HepG2 (cell line): ENCODE measurements around the gene ZNF747. TPM values are rescaled to one million over a fixed set of nuclear protein-coding genes. Genes with fewer than 3 reads are reported as not detected.

Experiments used
- CERS6 ChIP-seq: sonication (generic); formaldehyde crosslinking; IDR thresholded peaks from 2 replicates; pipeline ENCODE4 v1.5.0; 2020; ENCODE audit warnings: missing genetic modification reagents
- HNF4A ChIP-seq: sonication (generic); formaldehyde crosslinking; IDR thresholded peaks from 2 replicates; pipeline ENCODE4 v1.4.0; 2020; ENCODE audit warnings: missing genetic modification reagents
- NFRKB ChIP-seq: fragments of 450-650 bp; IDR thresholded peaks from 2 replicates; pipeline ENCODE4 v1.6.1; 2017
- NR2F2 ChIP-seq: IDR thresholded peaks from 2 replicates; pipeline ENCODE4 v1.6.1; 2012; ENCODE audit warnings: low read depth, inconsistent platforms, borderline replicate concordance
- PAWR ChIP-seq: sonication (generic); formaldehyde crosslinking; IDR thresholded peaks from 2 replicates; pipeline ENCODE4 v1.4.0; 2020; ENCODE audit warnings: missing genetic modification reagents, mild to moderate bottlenecking, borderline replicate concordance
- SRSF1 ChIP-seq: fragments of 200-400 bp; formaldehyde crosslinking; optimal IDR thresholded peaks from 2 replicates; pipeline ENCODE3; 2017; ENCODE audit warnings: mild to moderate bottlenecking, low read depth, low read length, moderate library complexity
- THRA ChIP-seq: sonication (generic); formaldehyde crosslinking; IDR thresholded peaks from 2 replicates; pipeline ENCODE4 v1.4.0; 2020; ENCODE audit warnings: missing genetic modification reagents, borderline replicate concordance
- ZBTB40 ChIP-seq, 2 experiments: fragments of 450-650 bp in 1 of 2; sonication (generic) in 1 of 2; formaldehyde crosslinking in 1 of 2; IDR thresholded peaks; 2 replicates each; pipeline versions ENCODE4 v1.6.1 to v1.8.0; 2016 to 2022; ENCODE audit warnings: antibody characterized with exemption in 1 of 2, mild to moderate bottlenecking in 1 of 2, missing genetic modification reagents in 1 of 2
- ZNF121 ChIP-seq: sonication (generic); formaldehyde crosslinking; IDR thresholded peaks from 2 replicates; pipeline ENCODE4 v1.5.0; 2020; ENCODE audit warnings: mild to moderate bottlenecking, missing genetic modification reagents
- ZNF563 ChIP-seq: sonication (generic); formaldehyde crosslinking; IDR thresholded peaks from 2 replicates; pipeline ENCODE4 v1.8.0; 2022; ENCODE audit warnings: mild to moderate bottlenecking, moderate library complexity, missing genetic modification reagents
- ZNF597 ChIP-seq: sonication (generic); formaldehyde crosslinking; IDR thresholded peaks from 2 replicates; pipeline ENCODE4 v1.5.0; 2020; ENCODE audit warnings: missing genetic modification reagents
- ZNF770 ChIP-seq: sonication (generic); formaldehyde crosslinking; IDR thresholded peaks from 2 replicates; pipeline ENCODE4 v1.5.0; 2020; ENCODE audit warnings: mild to moderate bottlenecking, missing genetic modification reagents
- ZSCAN29 ChIP-seq: sonication (generic); formaldehyde crosslinking; conservative IDR thresholded peaks from 2 replicates; pipeline ENCODE4 v1.4.0; 2020; ENCODE audit warnings: mild to moderate bottlenecking, missing genetic modification reagents
- polyA plus RNA-seq, 8 experiments: library from polyadenylated mRNA; depleted of rRNA in 3 of 8; stranded (reverse) in 7 of 8; unstranded in 1 of 8; fragments of >200 nt; fragmentation: Illumina TruSeq in 4 of 8; extraction: Trizol in 4 of 8; gene quantifications; 2 replicates each; pipeline versions ENCODE4 v1.2.1 to v1.2.3, GENCODE V29; 2011 to 2016; ENCODE audit warnings: low read depth in 4 of 8, missing spikeins in 1 of 8, mixed read lengths in 1 of 8; ENCODE audit not compliant: insufficient read depth in 1 of 8
- total RNA-seq, 5 experiments: library from RNA; depleted of rRNA; stranded (reverse); fragments of >200 nt; fragmentation: Illumina TruSeq; extraction: Trizol; gene quantifications; 2 replicates each; pipeline ENCODE4 v1.2.3, GENCODE V29; 2016; ENCODE audit warnings: low read depth in 1 of 5

The ZNF747 gene
- total and polyA plus RNA-seq, 2 of the 13 experiments (the other 11 are each of a cell fraction or from before 2014, with no cell fraction given): 7.2 to 10.2 TPM

GRCh38 chr16:30488764-30489605, 45.7 kb downstream of the ZNF747 start (continued):
- TF ChIP-seq ZBTB40 (IDR thresholded peaks at IDR 0.05) (no peak), ZBTB40 (CRISPR knock-in tag; IDR thresholded peaks at IDR 0.05) (peak; percentile 58; the same call in 1 of the 2 replicates), ZNF770 (peak; percentile 99), NR2F2 (peak; percentile 25; the same call in 1 of the 2 replicates), CERS6 (CRISPR knock-in tag) (no peak), ZNF121 (CRISPR knock-in tag) (peak; percentile 100), ZNF597 (CRISPR knock-in tag) (no peak), THRA (CRISPR knock-in tag) (peak; percentile 54; the same call in 1 of the 2 replicates), SRSF1 (peak; percentile 36), PAWR (CRISPR knock-in tag) (no peak), ZSCAN29 (CRISPR knock-in tag) (0 out of 2 replicates have a peak, but pooled peaks have one; percentile 56), NFRKB (no peak), ZNF563 (CRISPR knock-in tag) (peak; percentile 70; the same call in 1 of the 2 replicates), HNF4A (CRISPR knock-in tag) (peak; percentile 59)
